Measurements from ENCODE around the gene PAPPA.

Gene PAPPA

DNA sequence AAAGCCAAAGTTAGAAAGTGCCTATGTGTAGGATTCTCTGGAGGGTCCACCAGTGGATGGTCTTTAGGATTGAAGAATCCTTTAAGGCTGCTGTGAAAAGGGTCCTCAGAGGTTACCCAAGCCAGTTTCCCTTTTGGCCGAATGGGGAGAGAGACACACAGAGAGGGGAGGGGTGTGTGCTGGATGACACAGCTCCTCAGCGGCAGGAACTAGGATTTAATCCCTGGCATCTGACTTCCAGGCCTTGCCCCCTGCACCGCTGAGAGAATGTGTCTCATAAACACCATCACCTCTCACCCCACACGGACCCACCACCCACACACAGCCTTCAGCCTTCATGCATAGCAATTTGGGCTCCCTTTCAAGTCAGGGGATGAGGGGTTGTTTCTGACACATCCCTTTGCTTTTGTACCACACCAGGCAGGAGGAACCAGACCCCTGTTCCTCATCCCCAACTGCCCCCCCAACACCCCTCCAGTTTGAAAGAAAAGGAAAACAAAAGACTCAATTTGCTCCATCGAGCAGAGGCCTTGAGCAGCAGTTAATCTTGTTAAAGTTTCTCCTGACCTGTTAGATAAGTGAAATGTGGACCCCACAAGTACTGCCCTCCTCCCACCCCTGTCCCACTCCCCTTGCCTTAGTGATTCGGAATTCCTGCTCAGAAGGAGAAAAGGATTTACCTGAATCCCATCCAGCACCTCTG is 4.0 kb downstream of the PAPPA start:
- Histone ChIP-seq H3K9ac (ENCODE audit: low read length) (no peak overlapping the region), H3K79me2 (ENCODE audit: low read length) (no peaks in the 10 kb centered on the region), H3K4me3 (ENCODE audit: low read length) (no peak overlapping the region), H3K9me3 (ENCODE audit: insufficient read depth, low read length) (no peaks in the 10 kb centered on the region), H3K27me3 (ENCODE audit: low read depth, low read length) (peaks cover 34% of the 10 kb centered on the region), H3K36me3 (replicated peaks; ENCODE audit: low read depth, low read length) (no peaks in the 10 kb centered on the region), H3K4me1 (ENCODE audit: low read length) (peaks cover 6% of the 10 kb centered on the region), H3K27ac (ENCODE audit: low read length) (no peak overlapping the region), H4K20me1 (ENCODE audit: insufficient read depth, low read length) (no peaks in the 10 kb centered on the region), H3K4me2 (ENCODE audit: low read length) (no peak overlapping the region), H2AFZ (ENCODE audit: low read depth, low read length) (no peak overlapping the region)
- TF ChIP-seq EZH2phosphoT487 (IDR thresholded peaks at IDR 0.05; ENCODE audit: low read depth) (no peak), CTCF (IDR thresholded peaks at IDR 0.05; ENCODE audit: low read depth, low read length) (no peak)

- Histone ChIP-seq H2AFZ (ENCODE audit: low read depth, low read length) (no peak overlapping the region), H3K4me3 (ENCODE audit: low read length) (no peak overlapping the region), H3K36me3 (replicated peaks; ENCODE audit: low read depth, low read length) (no peaks in the 10 kb centered on the region), H3K27me3 (ENCODE audit: low read depth, low read length) (peaks cover 38% of the 10 kb centered on the region), H3K79me2 (ENCODE audit: low read length) (no peaks in the 10 kb centered on the region), H3K4me2 (ENCODE audit: low read length) (no peak overlapping the region), H3K4me1 (ENCODE audit: low read length) (peaks cover 6% of the 10 kb centered on the region), H3K27ac (ENCODE audit: low read length) (no peak overlapping the region), H3K9me3 (ENCODE audit: insufficient read depth, low read length) (no peaks in the 10 kb centered on the region), H3K9ac (ENCODE audit: low read length) (no peak overlapping the region), H4K20me1 (ENCODE audit: insufficient read depth, low read length) (no peaks in the 10 kb centered on the region)
- TF ChIP-seq CTCF (IDR thresholded peaks at IDR 0.05; ENCODE audit: low read depth, low read length) (no peak), EZH2phosphoT487 (IDR thresholded peaks at IDR 0.05; ENCODE audit: low read depth) (no peak)
Observed at GRCh38 chr9:116160676-116161571, 7.3 kb downstream of the PAPPA start.

- no peaks in the 10 kb centered on the region for H3K9me3 ChIP-seq (ENCODE audit: insufficient read depth, low read length)
- H3K4me3 ChIP-seq (ENCODE audit: low read length) = no peak overlapping the region
- H3K27me3 ChIP-seq (ENCODE audit: low read depth, low read length) = peaks cover 42% of the 10 kb centered on the region
- no peaks in the 10 kb centered on the region for H3K36me3 ChIP-seq (replicated peaks; ENCODE audit: low read depth, low read length)
- H4K20me1 ChIP-seq (ENCODE audit: insufficient read depth, low read length) = no peaks in the 10 kb centered on the region
- no peaks in the 10 kb centered on the region for H3K79me2 ChIP-seq (ENCODE audit: low read length)
- H3K27ac ChIP-seq (ENCODE audit: low read length) = no peak overlapping the region
- H3K4me1 ChIP-seq (ENCODE audit: low read length) = peaks cover 6% of the 10 kb centered on the region
- no peak overlapping the region for H3K4me2 ChIP-seq (ENCODE audit: low read length)
- H2AFZ ChIP-seq (ENCODE audit: low read depth, low read length) = no peak overlapping the region
- no peak for TF ChIP-seq CTCF (IDR thresholded peaks at IDR 0.05; ENCODE audit: low read depth, low read length)
- no peak for TF ChIP-seq EZH2phosphoT487 (IDR thresholded peaks at IDR 0.05; ENCODE audit: low read depth)
- H3K9ac ChIP-seq (ENCODE audit: low read length) = no peak overlapping the region
Observed at GRCh38 chr9:116162241-116162781, 8.7 kb downstream of the PAPPA start.
